Natural killer cell treated with Interleukin-12 subunit alpha and Interleukin-12 subunit beta and Interleukin-15 and Interleukin-18, amount 100 ng/mL, for 72 hours (primary cell): ENCODE data around the gene HPCAL4. TPM values are rescaled to one million over a fixed set of nuclear protein-coding genes. Genes with fewer than 3 reads are reported as not detected.

ENCODE experiments used
- ATAC-seq, 2 donors: fragments of 150-1000 bp; cut with Tn5 transposase in 1 of 2; sonication (Bioruptor Pico), chemical (Tn5 transposase) in 1 of 2; 2 replicates each; pipeline ENCODE4 v1.10.0; 2021
- DNase-seq: peaks from one replicate; pipeline ENCODE4 v3.0.0; 2022; ENCODE audit warnings: low spot score
- H3K27ac Mint-ChIP-seq, 2 donors: 1 replicate in 1 of 2; 2 replicates in 1 of 2; pipeline ENCODE4 v1.8.0; 2022; ENCODE audit warnings: mixed read lengths in 2 of 2, mild to moderate bottlenecking in 1 of 2, moderate library complexity in 1 of 2
- H3K27me3 Mint-ChIP-seq, 2 donors: 1 replicate in 1 of 2; 2 replicates in 1 of 2; pipeline ENCODE4 v1.8.0; 2022; ENCODE audit warnings: mixed read lengths in 2 of 2
- H3K36me3 Mint-ChIP-seq: one replicate; pipeline ENCODE4 v1.8.0; 2022; ENCODE audit warnings: mixed read lengths
- H3K4me1 Mint-ChIP-seq, 2 donors: 1 replicate in 1 of 2; 2 replicates in 1 of 2; pipeline ENCODE4 v1.8.0; 2022; ENCODE audit warnings: low read depth in 2 of 2, mixed read lengths in 2 of 2, mild to moderate bottlenecking in 1 of 2
- H3K4me3 Mint-ChIP-seq: one replicate; pipeline ENCODE4 v1.8.0; 2022; ENCODE audit warnings: mixed read lengths
- H3K9me3 Mint-ChIP-seq: 2 replicates; pipeline ENCODE4 v1.8.0; 2022; ENCODE audit warnings: mixed read lengths
- total RNA-seq, 2 donors: library from RNA; stranded (reverse); gene quantifications; one replicate each; pipeline ENCODE4 v1.2.3, GENCODE V29; 2022

HPCAL4 gene
- total RNA-seq, 2 donors from 2014 or later: 0.50 to 0.64 TPM

GRCh38 chr1:39720094-39720999, 29.1 kb upstream of the HPCAL4 start:
- no peak overlapping the region for H3K4me3 Mint-ChIP-seq
- ATAC-seq (peak in 1 of 2 donors; percentile 52), DNase-seq (no peak)
- H3K27ac Mint-ChIP-seq: no peak overlapping the region
- H3K36me3 Mint-ChIP-seq: no peaks in the 10 kb centered on the region
- H3K27me3 Mint-ChIP-seq: peaks cover 28 to 32% of the 10 kb centered on the region in 2 donors
- peaks cover 2 to 5% of the 10 kb centered on the region in 2 donors for H3K4me1 Mint-ChIP-seq
- H3K9me3 Mint-ChIP-seq: no peaks in the 10 kb centered on the region

- no peak for ATAC-seq
- Mint-ChIP-seq H3K27ac (no peak overlapping the region), H3K9me3 (no peaks in the 10 kb centered on the region), H3K27me3 (peaks cover 28 to 30% of the 10 kb centered on the region in 2 donors), H3K4me3 (no peak overlapping the region), H3K36me3 (no peaks in the 10 kb centered on the region), H3K4me1 (peaks cover 2 to 5% of the 10 kb centered on the region in 2 donors)
- DNase-seq: no peak
These were observed 26.6 kb upstream of the HPCAL4 start for GRCh38 chr1:39717809-39718208.

GRCh38 chr1:39713557-39713956, 22.3 kb upstream of the HPCAL4 start:
- no peaks in the 10 kb centered on the region for H3K9me3 Mint-ChIP-seq
- ATAC-seq: no peak
- no peaks in the 10 kb centered on the region for H3K4me1 Mint-ChIP-seq
- peaks cover 28 to 30% of the 10 kb centered on the region in 2 donors for H3K27me3 Mint-ChIP-seq
- no peak overlapping the region for H3K4me3 Mint-ChIP-seq
- DNase-seq: no peak
- no peak overlapping the region for H3K27ac Mint-ChIP-seq
- no peaks in the 10 kb centered on the region for H3K36me3 Mint-ChIP-seq

GRCh38 chr1:39711966-39712340, 20.7 kb upstream of the HPCAL4 start:
- ATAC-seq: no peak
- no peak for DNase-seq
- Mint-ChIP-seq H3K36me3 (no peaks in the 10 kb centered on the region), H3K27me3 (peaks cover 18 to 20% of the 10 kb centered on the region in 2 donors), H3K4me3 (no peak overlapping the region), H3K4me1 (no peaks in the 10 kb centered on the region), H3K27ac (no peak overlapping the region), H3K9me3 (no peaks in the 10 kb centered on the region)

DNA sequence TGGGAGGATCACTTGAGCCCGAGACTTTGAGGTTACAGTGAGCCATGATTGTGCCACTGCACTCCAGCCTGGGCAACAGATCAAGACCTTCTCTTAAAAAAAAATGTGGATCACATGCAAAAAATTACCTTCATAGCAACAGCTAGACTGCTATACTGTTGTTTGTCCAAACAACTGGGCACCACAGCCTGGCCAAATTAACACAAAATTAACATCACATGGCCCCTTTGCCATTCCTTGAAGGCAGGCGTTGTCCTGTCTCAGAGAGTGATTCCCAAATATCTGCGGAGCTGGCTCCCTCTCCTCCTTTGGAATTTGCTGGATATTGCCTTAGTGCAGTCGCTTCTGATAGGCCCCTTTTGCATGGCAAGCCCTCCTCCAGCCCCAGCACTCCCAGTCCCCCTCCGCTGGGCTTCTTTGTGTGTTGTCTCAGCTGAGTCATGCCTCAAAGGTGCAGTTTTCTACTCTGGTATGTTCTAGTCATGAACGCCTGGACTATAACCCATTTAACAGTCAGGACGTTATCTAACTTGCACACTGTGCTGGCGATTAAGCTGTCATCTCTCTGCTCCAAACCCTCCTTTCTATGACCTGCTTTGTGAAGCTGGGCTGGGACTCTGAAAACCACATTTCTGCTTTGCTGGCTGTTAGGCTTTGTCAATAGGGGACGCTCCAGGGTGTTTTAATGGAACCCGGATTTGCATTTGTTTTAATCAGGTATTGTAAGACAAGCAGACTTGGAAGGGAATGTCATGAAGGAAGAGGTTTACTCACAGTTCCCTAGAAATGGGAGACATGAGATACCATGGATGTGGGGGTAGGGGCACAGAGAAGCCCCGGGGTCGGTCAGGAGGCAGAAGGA, 20.1 kb upstream of the HPCAL4 start:
- peaks cover 14 to 15% of the 10 kb centered on the region in 2 donors for H3K27me3 Mint-ChIP-seq
- H3K36me3 Mint-ChIP-seq: no peaks in the 10 kb centered on the region
- H3K27ac Mint-ChIP-seq: no peak overlapping the region
- H3K4me3 Mint-ChIP-seq: no peak overlapping the region
- no peaks in the 10 kb centered on the region for H3K4me1 Mint-ChIP-seq
- ATAC-seq: no peak
- no peaks in the 10 kb centered on the region for H3K9me3 Mint-ChIP-seq
- DNase-seq: no peak

DNA sequence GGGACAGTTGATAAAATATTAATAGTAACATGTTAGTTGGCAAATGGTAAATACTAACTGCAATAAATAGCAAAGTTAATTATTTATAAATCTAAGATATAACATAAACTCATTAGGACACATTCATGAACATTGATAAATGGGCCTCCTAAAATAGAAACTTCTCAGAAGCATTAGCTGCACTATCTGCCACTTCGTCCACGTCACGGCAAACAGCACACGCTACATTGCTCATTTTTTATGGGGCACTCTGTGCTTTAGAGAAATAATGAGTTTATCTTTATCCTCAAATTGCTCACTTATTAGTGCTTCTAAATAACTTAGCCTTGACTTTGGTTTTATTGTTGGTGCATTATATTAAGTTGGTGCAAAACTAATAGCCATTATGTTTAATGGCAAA, 16.3 kb upstream of the HPCAL4 start:
- Mint-ChIP-seq H3K4me3 (no peak overlapping the region), H3K27me3 (peaks cover 7 to 10% of the 10 kb centered on the region in 2 donors), H3K36me3 (no peaks in the 10 kb centered on the region), H3K4me1 (no peaks in the 10 kb centered on the region), H3K27ac (no peak overlapping the region), H3K9me3 (no peaks in the 10 kb centered on the region)
- DNase-seq (no peak), ATAC-seq (no peak)

DNA sequence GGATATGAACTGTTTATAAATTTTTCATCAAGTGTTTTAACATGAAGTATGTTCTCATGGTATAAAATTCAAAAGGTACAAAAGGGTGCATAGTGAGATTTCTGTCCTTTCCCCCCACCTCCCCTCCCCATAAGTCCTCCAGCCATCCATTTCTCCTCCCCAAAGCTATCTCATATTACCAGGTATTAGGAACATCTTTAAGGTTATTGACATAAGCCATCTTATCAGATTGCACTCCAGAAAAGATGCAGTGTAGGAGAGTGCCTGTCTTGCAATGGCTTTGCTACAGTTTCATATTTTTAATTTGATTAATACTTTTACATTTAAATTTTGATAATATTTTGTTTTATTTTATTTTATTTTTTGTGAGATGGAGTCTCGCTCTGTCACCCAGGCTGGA, 13.5 kb upstream of the HPCAL4 start:
- DNase-seq (no peak), ATAC-seq (no peak)
- H3K36me3 Mint-ChIP-seq: no peaks in the 10 kb centered on the region
- no peaks in the 10 kb centered on the region for H3K9me3 Mint-ChIP-seq
- H3K4me3 Mint-ChIP-seq: no peak overlapping the region
- peaks cover 13 to 16% of the 10 kb centered on the region in 2 donors for H3K27me3 Mint-ChIP-seq
- no peak overlapping the region for H3K27ac Mint-ChIP-seq
- H3K4me1 Mint-ChIP-seq: no peaks in the 10 kb centered on the region

DNA sequence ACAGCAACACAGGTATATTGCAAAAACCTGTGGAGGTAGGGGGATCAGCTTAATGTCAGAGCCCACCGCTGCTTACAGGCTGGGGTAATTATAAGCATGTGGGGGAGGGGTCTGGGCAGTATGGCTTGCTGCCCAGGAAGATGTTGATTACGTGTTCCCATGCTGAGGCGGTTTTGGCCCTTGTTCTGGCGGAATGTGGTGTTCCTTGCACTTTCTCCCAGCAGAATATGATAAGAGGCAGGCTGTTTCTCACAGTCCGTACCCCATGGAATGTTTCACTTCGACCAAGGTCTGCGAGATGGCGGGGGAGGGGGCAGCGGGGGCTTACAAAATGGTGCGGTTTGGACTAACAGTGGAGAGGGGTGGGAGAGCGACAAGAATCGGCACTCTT, 9.8 kb upstream of the HPCAL4 start:
- no peak overlapping the region for H3K27ac Mint-ChIP-seq
- DNase-seq: no peak
- no peak overlapping the region for H3K4me3 Mint-ChIP-seq
- no peaks in the 10 kb centered on the region for H3K9me3 Mint-ChIP-seq
- no peak for ATAC-seq
- no peaks in the 10 kb centered on the region for H3K4me1 Mint-ChIP-seq
- no peaks in the 10 kb centered on the region for H3K36me3 Mint-ChIP-seq
- H3K27me3 Mint-ChIP-seq: peaks cover 24 to 36% of the 10 kb centered on the region in 2 donors

- DNase-seq: no peak
- no peaks in the 10 kb centered on the region for H3K36me3 Mint-ChIP-seq
- no peak for ATAC-seq
- H3K4me3 Mint-ChIP-seq: no peak overlapping the region
- no peaks in the 10 kb centered on the region for H3K4me1 Mint-ChIP-seq
- peaks cover 22 to 38% of the 10 kb centered on the region in 2 donors for H3K27me3 Mint-ChIP-seq
- no peak overlapping the region for H3K27ac Mint-ChIP-seq
- H3K9me3 Mint-ChIP-seq: no peaks in the 10 kb centered on the region
These were observed 9.1 kb upstream of the HPCAL4 start for GRCh38 chr1:39700348-39700747.

- no peak for DNase-seq
- H3K27ac Mint-ChIP-seq: no peak overlapping the region
- no peak overlapping the region for H3K4me3 Mint-ChIP-seq
- no peaks in the 10 kb centered on the region for H3K9me3 Mint-ChIP-seq
- H3K4me1 Mint-ChIP-seq: peaks cover 2 to 4% of the 10 kb centered on the region in 2 donors
- H3K36me3 Mint-ChIP-seq: no peaks in the 10 kb centered on the region
- ATAC-seq: no peak
- peaks cover 22 to 44% of the 10 kb centered on the region in 2 donors for H3K27me3 Mint-ChIP-seq
These were observed 8.2 kb upstream of the HPCAL4 start for GRCh38 chr1:39699419-39699818.

- no peaks in the 10 kb centered on the region for H3K9me3 Mint-ChIP-seq
- ATAC-seq (no peak), DNase-seq (no peak)
- H3K4me1 Mint-ChIP-seq: peaks cover 2 to 4% of the 10 kb centered on the region in 2 donors
- peaks cover 26 to 44% of the 10 kb centered on the region in 2 donors for H3K27me3 Mint-ChIP-seq
- H3K4me3 Mint-ChIP-seq: no peak overlapping the region
- H3K36me3 Mint-ChIP-seq: no peaks in the 10 kb centered on the region
- no peak overlapping the region for H3K27ac Mint-ChIP-seq
These were observed 7.3 kb upstream of the HPCAL4 start for GRCh38 chr1:39698568-39698967.

GRCh38 chr1:39696448-39696847, 5.2 kb upstream of the HPCAL4 start:
- Mint-ChIP-seq H3K36me3 (no peaks in the 10 kb centered on the region), H3K27me3 (peaks cover 26 to 44% of the 10 kb centered on the region in 2 donors)

GRCh38 chr1:39695016-39695415, 3.8 kb upstream of the HPCAL4 start:
- no peaks in the 10 kb centered on the region for H3K36me3 Mint-ChIP-seq

More at GRCh38 chr1:39696448-39696847, 5.2 kb upstream of the HPCAL4 start:
- ATAC-seq (no peak), DNase-seq (no peak)
- H3K4me3 Mint-ChIP-seq: no peak overlapping the region
- no peak overlapping the region for H3K27ac Mint-ChIP-seq
- H3K9me3 Mint-ChIP-seq: no peaks in the 10 kb centered on the region
- H3K4me1 Mint-ChIP-seq: peaks cover 4 to 6% of the 10 kb centered on the region in 2 donors

DNA sequence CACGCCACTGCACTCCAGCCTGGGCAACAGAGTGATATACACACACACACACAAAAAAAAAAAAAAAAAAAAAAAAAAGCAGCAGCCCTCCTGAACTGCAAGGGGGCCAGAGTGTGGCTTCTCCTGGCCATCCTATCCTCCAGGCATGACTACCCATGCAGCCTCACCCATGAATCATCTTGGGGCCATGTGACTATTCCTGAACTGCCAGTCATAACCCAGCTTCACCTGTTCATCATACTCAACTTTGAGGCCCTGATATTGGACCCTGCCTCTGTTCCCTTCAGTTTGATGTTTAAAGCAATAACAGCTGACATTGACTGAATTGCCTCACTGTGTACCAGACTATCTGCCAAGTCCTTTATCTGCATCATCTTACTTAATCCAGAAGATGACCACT, 2.8 kb upstream of the HPCAL4 start:
- DNase-seq (no peak), ATAC-seq (no peak)
- peaks cover 27 to 48% of the 10 kb centered on the region in 2 donors for H3K27me3 Mint-ChIP-seq
- H3K36me3 Mint-ChIP-seq: no peaks in the 10 kb centered on the region
- no peak overlapping the region for H3K27ac Mint-ChIP-seq
- no peaks in the 10 kb centered on the region for H3K9me3 Mint-ChIP-seq
- H3K4me3 Mint-ChIP-seq: no peak overlapping the region
- peaks cover 17 to 18% of the 10 kb centered on the region in 2 donors for H3K4me1 Mint-ChIP-seq

More at GRCh38 chr1:39695016-39695415, 3.8 kb upstream of the HPCAL4 start:
- ATAC-seq (no peak), DNase-seq (no peak)
- Mint-ChIP-seq H3K9me3 (no peaks in the 10 kb centered on the region), H3K4me1 (peaks cover 15 to 18% of the 10 kb centered on the region in 2 donors), H3K27ac (no peak overlapping the region), H3K4me3 (no peak overlapping the region), H3K27me3 (peaks cover 27 to 44% of the 10 kb centered on the region in 2 donors)
